Loucy (cell line): ENCODE results near the gene STX11.

Experiments used
- H2AFZ ChIP-seq: fragments of 200-600 bp; sonication (generic); 2 replicates; pipeline ENCODE4 v1.6.0; 2016; ENCODE audit warnings: antibody characterized with exemption, mild to moderate bottlenecking, low read length, moderate library complexity
- H3F3A ChIP-seq: fragments of 200-600 bp; 2 replicates; pipeline ENCODE4 v1.6.0; 2016; ENCODE audit warnings: antibody characterized with exemption, low read depth, mild to moderate bottlenecking
- H3K27me3 ChIP-seq: fragments of 200-600 bp; sonication (generic); 2 replicates; pipeline ENCODE4 v1.6.1; 2014; ENCODE audit warnings: low read length, mild to moderate bottlenecking; ENCODE audit not compliant: insufficient read depth, poor library complexity, severe bottlenecking
- H3K36me3 ChIP-seq: fragments of 200-600 bp; sonication (generic); 2 replicates; pipeline ENCODE4 v1.6.1; 2016; ENCODE audit warnings: low read length; ENCODE audit not compliant: insufficient read depth
- H3K4me1 ChIP-seq: fragments of 200-600 bp; sonication (generic); 2 replicates; pipeline ENCODE4 v1.5.1; 2014; ENCODE audit warnings: low read length, mild to moderate bottlenecking; ENCODE audit not compliant: insufficient read depth, poor library complexity, severe bottlenecking
- H3K4me2 ChIP-seq: fragments of 200-600 bp; sonication (generic); 2 replicates; pipeline ENCODE4 v1.6.0; 2014; ENCODE audit warnings: antibody characterized with exemption, low read length, low read depth, mild to moderate bottlenecking; ENCODE audit not compliant: poor library complexity, severe bottlenecking
- H3K4me3 ChIP-seq: fragments of 200-600 bp; sonication (generic); 2 replicates; pipeline ENCODE4 v1.5.1; 2014; ENCODE audit warnings: low read length, mild to moderate bottlenecking, mixed read lengths; ENCODE audit not compliant: poor library complexity, severe bottlenecking
- H3K79me2 ChIP-seq: fragments of 200-600 bp; sonication (generic); 2 replicates; pipeline ENCODE4 v1.6.1; 2014; ENCODE audit warnings: low read length; ENCODE audit not compliant: insufficient read depth
- H3K9ac ChIP-seq: fragments of 200-600 bp; sonication (generic); 2 replicates; pipeline ENCODE4 v1.6.0; 2014; ENCODE audit warnings: mild to moderate bottlenecking, low read depth, low read length, moderate library complexity; ENCODE audit not compliant: poor library complexity, severe bottlenecking
- H3K9me2 ChIP-seq: fragments of 200-600 bp; sonication (generic); replicated peaks from 2 replicates; pipeline ENCODE4 v1.6.1; 2016; ENCODE audit warnings: low read depth, low read length, mixed read lengths
- H3K9me3 ChIP-seq: fragments of 200-600 bp; sonication (generic); 2 replicates; pipeline ENCODE4 v1.6.1; 2014; ENCODE audit warnings: mild to moderate bottlenecking, antibody characterized with exemption, low read length, low read depth; ENCODE audit not compliant: insufficient read depth
- H4K20me1 ChIP-seq: fragments of 200-600 bp; sonication (generic); 2 replicates; pipeline ENCODE4 v1.6.0; 2014; ENCODE audit warnings: antibody characterized with exemption, low read length, mild to moderate bottlenecking; ENCODE audit not compliant: insufficient read depth, poor library complexity, severe bottlenecking
- EZH2phosphoT487 ChIP-seq: fragments of 200-600 bp; IDR thresholded peaks from 2 replicates; pipeline ENCODE4 v1.6.1; 2018; ENCODE audit warnings: antibody characterized with exemption, mild to moderate bottlenecking, moderate library complexity, borderline replicate concordance
- TF ChIP-seq, protein P1 (sequence below): fragments of 200-600 bp; sonication (generic); conservative IDR thresholded peaks from 2 replicates; pipeline ENCODE4 v1.5.1; 2014; ENCODE audit warnings: mild to moderate bottlenecking, antibody characterized with exemption, low read length

Gene STX11

GRCh38 chr6:144177726-144178125, 27.4 kb downstream of the STX11 start:
- H3K9ac ChIP-seq, result no peak overlapping the region
- no peaks in the 10 kb centered on the region for H3K27me3 ChIP-seq
- no peaks in the 10 kb centered on the region for H3F3A ChIP-seq
- no peaks in the 10 kb centered on the region for H4K20me1 ChIP-seq
- TF ChIP-seq EZH2phosphoT487, result no peak
- TF ChIP-seq, protein P1, sequence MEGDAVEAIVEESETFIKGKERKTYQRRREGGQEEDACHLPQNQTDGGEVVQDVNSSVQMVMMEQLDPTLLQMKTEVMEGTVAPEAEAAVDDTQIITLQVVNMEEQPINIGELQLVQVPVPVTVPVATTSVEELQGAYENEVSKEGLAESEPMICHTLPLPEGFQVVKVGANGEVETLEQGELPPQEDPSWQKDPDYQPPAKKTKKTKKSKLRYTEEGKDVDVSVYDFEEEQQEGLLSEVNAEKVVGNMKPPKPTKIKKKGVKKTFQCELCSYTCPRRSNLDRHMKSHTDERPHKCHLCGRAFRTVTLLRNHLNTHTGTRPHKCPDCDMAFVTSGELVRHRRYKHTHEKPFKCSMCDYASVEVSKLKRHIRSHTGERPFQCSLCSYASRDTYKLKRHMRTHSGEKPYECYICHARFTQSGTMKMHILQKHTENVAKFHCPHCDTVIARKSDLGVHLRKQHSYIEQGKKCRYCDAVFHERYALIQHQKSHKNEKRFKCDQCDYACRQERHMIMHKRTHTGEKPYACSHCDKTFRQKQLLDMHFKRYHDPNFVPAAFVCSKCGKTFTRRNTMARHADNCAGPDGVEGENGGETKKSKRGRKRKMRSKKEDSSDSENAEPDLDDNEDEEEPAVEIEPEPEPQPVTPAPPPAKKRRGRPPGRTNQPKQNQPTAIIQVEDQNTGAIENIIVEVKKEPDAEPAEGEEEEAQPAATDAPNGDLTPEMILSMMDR, result no peak
- no peak overlapping the region for H2AFZ ChIP-seq
- H3K4me3 ChIP-seq, result no peak overlapping the region
- H3K4me2 ChIP-seq, result no peak overlapping the region
- H3K4me1 ChIP-seq, result no peaks in the 10 kb centered on the region
- H3K9me2 ChIP-seq, result no peaks in the 10 kb centered on the region
- no peaks in the 10 kb centered on the region for H3K79me2 ChIP-seq
- H3K9me3 ChIP-seq, result no peaks in the 10 kb centered on the region
- no peaks in the 10 kb centered on the region for H3K36me3 ChIP-seq

DNA sequence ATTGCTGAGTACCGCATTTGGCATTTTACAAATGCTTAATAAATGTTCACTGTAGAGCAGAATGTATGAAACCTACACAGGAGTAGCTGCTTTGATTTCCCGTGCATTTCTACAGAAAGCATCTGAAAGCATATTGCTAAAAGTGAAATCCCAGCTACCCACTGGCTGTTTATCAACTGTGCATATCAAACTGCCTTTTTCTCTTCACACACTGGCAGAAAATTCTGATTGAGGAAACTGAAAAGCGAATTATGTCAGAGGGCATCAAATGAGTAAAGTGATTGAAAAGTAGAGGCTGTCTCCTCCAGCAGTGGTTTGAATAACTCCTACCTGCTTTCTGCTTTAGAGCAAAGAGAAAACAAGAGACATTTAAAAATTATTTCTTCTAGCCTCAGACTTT, 28.0 kb downstream of the STX11 start:
- Histone ChIP-seq H3K79me2 (no peaks in the 10 kb centered on the region), H3K9me3 (no peaks in the 10 kb centered on the region), H3K36me3 (no peaks in the 10 kb centered on the region), H3K4me1 (no peaks in the 10 kb centered on the region), H3K27me3 (no peaks in the 10 kb centered on the region), H3K9ac (no peak overlapping the region), H3K9me2 (no peaks in the 10 kb centered on the region), H3K4me2 (no peak overlapping the region), H4K20me1 (no peaks in the 10 kb centered on the region), H3F3A (no peaks in the 10 kb centered on the region), H2AFZ (no peak overlapping the region), H3K4me3 (no peak overlapping the region)
- TF ChIP-seq, protein P1, result no peak
- no peak for TF ChIP-seq EZH2phosphoT487

- H3K4me1 ChIP-seq, result no peaks in the 10 kb centered on the region
- H2AFZ ChIP-seq, result no peak overlapping the region
- H3K27me3 ChIP-seq, result no peaks in the 10 kb centered on the region
- H3K9me2 ChIP-seq, result no peaks in the 10 kb centered on the region
- H3F3A ChIP-seq, result no peaks in the 10 kb centered on the region
- no peaks in the 10 kb centered on the region for H3K79me2 ChIP-seq
- H3K4me2 ChIP-seq, result no peak overlapping the region
- no peak overlapping the region for H3K9ac ChIP-seq
- H4K20me1 ChIP-seq, result no peaks in the 10 kb centered on the region
- H3K36me3 ChIP-seq, result no peaks in the 10 kb centered on the region
- no peak for TF ChIP-seq EZH2phosphoT487
- TF ChIP-seq, protein P1, result no peak
- H3K9me3 ChIP-seq, result no peaks in the 10 kb centered on the region
- no peak overlapping the region for H3K4me3 ChIP-seq
Observed at GRCh38 chr6:144179237-144179636, 28.9 kb downstream of the STX11 start.
